ENCODE data around the gene DGCR6L. TPM values are rescaled to one million over a fixed set of nuclear protein-coding genes. Genes with fewer than 3 reads are reported as not detected.
"Not testable (repeated sequence)": the region's sequence is repeated elsewhere in the genome, so short reads cannot be mapped to it uniquely, and the experiment has no call there.

The DGCR6L gene
- total RNA-seq, 3 donors from 2014 or later: 58.3 to 73.6 (median 60.6) TPM

- intact Hi-C loops (cut with DNase I; ENCODE audit: low total_unique reads): no loop called here
- TF ChIP-seq POLR2AphosphoS5 (IDR thresholded peaks at IDR 0.05) (no peak), CTCF (IDR thresholded peaks at IDR 0.05) (no peak), POLR2A (IDR thresholded peaks at IDR 0.05) (no peak)
- H3K27me3 ChIP-seq: no peaks in the 10 kb centered on the region
- no peak for DNase-seq (ENCODE audit: low spot score in 2 of 2)
- no peaks in the 10 kb centered on the region for H3K4me1 ChIP-seq
- H3K27ac ChIP-seq: no peak overlapping the region
- H3K9me3 ChIP-seq: no peaks in the 10 kb centered on the region
- H3K4me3 ChIP-seq: no peak overlapping the region
- no peaks in the 10 kb centered on the region for H3K36me3 ChIP-seq
Measured at GRCh38 chr22:20280866-20281265, 39.0 kb downstream of the DGCR6L start.

GRCh38 chr22:20280163-20280562 is 39.7 kb downstream of the DGCR6L start:
- intact Hi-C loops (cut with DNase I; ENCODE audit: low total_unique reads); H3K27me3 ChIP-seq; H3K4me1 ChIP-seq; H3K36me3 ChIP-seq; H3K9me3 ChIP-seq; DNase-seq (ENCODE audit: low spot score in 2 of 2); H3K4me3 ChIP-seq; H3K27ac ChIP-seq: not testable (repeated sequence)

- no peak for TF ChIP-seq POLR2AphosphoS5 (IDR thresholded peaks at IDR 0.05)
- no peak for TF ChIP-seq POLR2A (IDR thresholded peaks at IDR 0.05)
- TF ChIP-seq CTCF (IDR thresholded peaks at IDR 0.05): no peak
- no peak overlapping the region for H3K27ac ChIP-seq
- DNase-seq (ENCODE audit: low spot score in 2 of 2): no peak
- intact Hi-C loops (cut with DNase I; ENCODE audit: low total_unique reads): no loop called here
- no peaks in the 10 kb centered on the region for H3K4me1 ChIP-seq
- H3K27me3 ChIP-seq: no peaks in the 10 kb centered on the region
- H3K36me3 ChIP-seq: no peaks in the 10 kb centered on the region
- no peaks in the 10 kb centered on the region for H3K9me3 ChIP-seq
- no peak overlapping the region for H3K4me3 ChIP-seq
Measured at GRCh38 chr22:20279662-20280134, 40.2 kb downstream of the DGCR6L start.

- H3K27me3 ChIP-seq; H3K4me3 ChIP-seq; H3K4me1 ChIP-seq; H3K27ac ChIP-seq; DNase-seq (ENCODE audit: low spot score in 2 of 2); intact Hi-C loops (cut with DNase I; ENCODE audit: low total_unique reads); H3K9me3 ChIP-seq; H3K36me3 ChIP-seq: not testable (repeated sequence)
Measured at GRCh38 chr22:20278726-20279490, 41.0 kb downstream of the DGCR6L start.

DNA sequence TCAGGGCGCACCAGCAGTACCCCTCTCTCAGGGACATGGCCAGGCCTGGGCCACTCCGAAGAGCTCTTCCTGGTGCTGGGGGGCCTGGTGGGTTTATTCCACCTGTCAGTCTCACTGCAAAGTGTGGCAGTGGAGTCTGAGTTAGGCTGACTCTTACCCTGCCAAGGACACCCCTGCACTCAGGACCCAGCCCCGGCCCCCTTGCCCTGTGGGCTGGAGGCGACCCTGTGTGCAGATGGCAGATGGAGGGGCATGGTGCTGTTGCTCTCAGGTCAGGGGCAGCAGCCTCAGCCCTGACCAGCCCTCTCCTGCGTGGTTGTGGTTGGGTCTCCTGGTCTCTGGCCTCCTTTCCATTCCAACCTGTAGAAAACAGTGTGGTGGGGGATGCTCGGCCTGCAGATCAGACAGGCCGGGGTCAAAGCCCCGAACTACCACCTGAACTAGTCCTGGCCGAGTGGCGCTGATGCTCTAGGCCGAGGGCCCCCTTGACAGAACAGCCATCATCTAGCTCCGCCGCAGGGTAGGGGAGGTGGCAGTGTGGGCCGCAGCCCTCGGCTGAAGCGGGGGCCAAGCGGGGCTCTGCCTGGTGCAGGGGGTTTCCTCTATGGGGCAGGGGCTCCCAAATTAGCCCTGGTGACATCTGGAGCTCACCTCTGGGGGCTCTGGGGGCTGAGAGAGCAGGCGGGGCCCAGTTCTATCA is 41.8 kb downstream of the DGCR6L start:
- H3K36me3 ChIP-seq; DNase-seq (ENCODE audit: low spot score in 2 of 2); H3K27ac ChIP-seq; intact Hi-C loops (cut with DNase I; ENCODE audit: low total_unique reads); H3K9me3 ChIP-seq; H3K27me3 ChIP-seq; H3K4me3 ChIP-seq; H3K4me1 ChIP-seq: not testable (repeated sequence)

DNA sequence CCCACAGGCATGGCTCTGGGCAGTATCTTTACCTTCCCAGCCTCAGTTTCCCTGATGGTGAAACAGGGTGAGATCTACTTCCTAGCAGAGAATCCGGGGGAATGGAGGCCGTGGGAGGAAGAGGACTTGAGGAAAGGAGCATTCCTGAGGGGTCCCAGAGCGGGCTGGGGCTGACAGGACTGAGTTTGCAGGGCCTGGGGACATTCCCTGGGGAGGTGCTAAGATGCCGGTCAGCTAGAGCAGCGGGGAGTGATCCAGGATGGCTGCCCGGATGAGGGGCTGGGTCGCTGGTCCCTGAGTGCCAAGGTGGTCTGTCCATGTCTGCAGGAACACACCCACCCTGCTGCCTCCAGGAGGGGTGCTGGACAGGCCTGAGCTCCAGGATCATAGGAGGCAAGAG is 43.4 kb downstream of the DGCR6L start:
- Histone ChIP-seq H3K4me3 (no peak overlapping the region), H3K27ac (no peak overlapping the region), H3K9me3 (no peaks in the 10 kb centered on the region), H3K4me1 (no peaks in the 10 kb centered on the region), H3K27me3 (no peaks in the 10 kb centered on the region), H3K36me3 (no peaks in the 10 kb centered on the region)
- TF ChIP-seq POLR2AphosphoS5 (IDR thresholded peaks at IDR 0.05) (no peak), CTCF (IDR thresholded peaks at IDR 0.05) (no peak), POLR2A (IDR thresholded peaks at IDR 0.05) (no peak)
- no peak for DNase-seq (ENCODE audit: low spot score in 2 of 2)
- intact Hi-C loops (cut with DNase I; ENCODE audit: low total_unique reads): no loop called here

Data from breast epithelium (tissue), 4 donors.